PC-9 (cell line): Measurements from ENCODE around the gene CAPN11.

Experiments used
- EZH2 ChIP-seq: fragments of 200-600 bp; sonication (generic); IDR thresholded peaks from 2 replicates; pipeline ENCODE4 v1.8.0; 2017; ENCODE audit warnings: antibody characterized with exemption, low read depth
- TF ChIP-seq, protein P1 (sequence below): fragments of 200-600 bp; sonication (generic); conservative IDR thresholded peaks from 2 replicates; pipeline ENCODE4 v1.6.1; 2017; ENCODE audit warnings: mixed run types, antibody characterized with exemption, mild to moderate bottlenecking, moderate library complexity

DNA sequence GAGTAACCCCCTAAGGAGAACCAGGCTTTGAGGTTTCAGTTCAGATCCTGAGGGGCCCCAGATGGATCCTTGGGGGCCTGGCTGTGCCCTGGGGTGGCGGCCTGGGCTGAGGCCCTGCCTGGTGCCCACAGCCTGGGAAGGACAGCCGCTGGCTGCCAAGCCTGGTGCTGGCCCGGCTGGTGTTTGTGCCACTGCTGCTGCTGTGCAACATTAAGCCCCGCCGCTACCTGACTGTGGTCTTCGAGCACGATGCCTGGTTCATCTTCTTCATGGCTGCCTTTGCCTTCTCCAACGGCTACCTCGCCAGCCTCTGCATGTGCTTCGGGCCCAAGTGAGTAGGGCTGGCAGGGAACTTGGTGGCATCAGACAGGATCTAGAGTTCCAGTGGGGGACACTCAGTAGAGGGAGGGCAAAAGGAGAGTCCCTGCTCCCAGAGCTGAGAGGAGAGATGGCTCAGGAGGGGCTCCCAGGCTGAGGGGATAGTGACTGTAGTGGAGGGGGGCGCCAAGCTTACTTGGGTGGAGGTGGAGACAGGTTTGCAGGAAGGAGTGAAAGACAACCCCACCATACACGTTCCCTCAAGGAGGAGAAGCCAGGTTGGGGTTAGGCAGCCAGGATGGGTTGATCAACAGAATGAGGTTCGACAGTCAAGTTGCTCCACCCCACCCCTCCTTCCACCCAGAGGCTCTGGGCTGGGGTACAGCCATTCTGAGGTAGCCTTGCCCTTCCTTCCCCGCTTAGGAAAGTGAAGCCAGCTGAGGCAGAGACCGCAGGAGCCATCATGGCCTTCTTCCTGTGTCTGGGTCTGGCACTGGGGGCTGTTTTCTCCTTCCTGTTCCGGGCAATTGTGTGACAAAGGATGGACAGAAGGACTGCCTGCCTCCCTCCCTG, 74.3 kb downstream of the CAPN11 start:
- TF ChIP-seq, protein P1, sequence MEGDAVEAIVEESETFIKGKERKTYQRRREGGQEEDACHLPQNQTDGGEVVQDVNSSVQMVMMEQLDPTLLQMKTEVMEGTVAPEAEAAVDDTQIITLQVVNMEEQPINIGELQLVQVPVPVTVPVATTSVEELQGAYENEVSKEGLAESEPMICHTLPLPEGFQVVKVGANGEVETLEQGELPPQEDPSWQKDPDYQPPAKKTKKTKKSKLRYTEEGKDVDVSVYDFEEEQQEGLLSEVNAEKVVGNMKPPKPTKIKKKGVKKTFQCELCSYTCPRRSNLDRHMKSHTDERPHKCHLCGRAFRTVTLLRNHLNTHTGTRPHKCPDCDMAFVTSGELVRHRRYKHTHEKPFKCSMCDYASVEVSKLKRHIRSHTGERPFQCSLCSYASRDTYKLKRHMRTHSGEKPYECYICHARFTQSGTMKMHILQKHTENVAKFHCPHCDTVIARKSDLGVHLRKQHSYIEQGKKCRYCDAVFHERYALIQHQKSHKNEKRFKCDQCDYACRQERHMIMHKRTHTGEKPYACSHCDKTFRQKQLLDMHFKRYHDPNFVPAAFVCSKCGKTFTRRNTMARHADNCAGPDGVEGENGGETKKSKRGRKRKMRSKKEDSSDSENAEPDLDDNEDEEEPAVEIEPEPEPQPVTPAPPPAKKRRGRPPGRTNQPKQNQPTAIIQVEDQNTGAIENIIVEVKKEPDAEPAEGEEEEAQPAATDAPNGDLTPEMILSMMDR = no peak
- TF ChIP-seq EZH2 = no peak
